ENCODE measurements around the gene DGKD.
A peak's percentile ranks its signal among the peaks of the same experiment; 100 is the strongest.

DGKD gene

DNA sequence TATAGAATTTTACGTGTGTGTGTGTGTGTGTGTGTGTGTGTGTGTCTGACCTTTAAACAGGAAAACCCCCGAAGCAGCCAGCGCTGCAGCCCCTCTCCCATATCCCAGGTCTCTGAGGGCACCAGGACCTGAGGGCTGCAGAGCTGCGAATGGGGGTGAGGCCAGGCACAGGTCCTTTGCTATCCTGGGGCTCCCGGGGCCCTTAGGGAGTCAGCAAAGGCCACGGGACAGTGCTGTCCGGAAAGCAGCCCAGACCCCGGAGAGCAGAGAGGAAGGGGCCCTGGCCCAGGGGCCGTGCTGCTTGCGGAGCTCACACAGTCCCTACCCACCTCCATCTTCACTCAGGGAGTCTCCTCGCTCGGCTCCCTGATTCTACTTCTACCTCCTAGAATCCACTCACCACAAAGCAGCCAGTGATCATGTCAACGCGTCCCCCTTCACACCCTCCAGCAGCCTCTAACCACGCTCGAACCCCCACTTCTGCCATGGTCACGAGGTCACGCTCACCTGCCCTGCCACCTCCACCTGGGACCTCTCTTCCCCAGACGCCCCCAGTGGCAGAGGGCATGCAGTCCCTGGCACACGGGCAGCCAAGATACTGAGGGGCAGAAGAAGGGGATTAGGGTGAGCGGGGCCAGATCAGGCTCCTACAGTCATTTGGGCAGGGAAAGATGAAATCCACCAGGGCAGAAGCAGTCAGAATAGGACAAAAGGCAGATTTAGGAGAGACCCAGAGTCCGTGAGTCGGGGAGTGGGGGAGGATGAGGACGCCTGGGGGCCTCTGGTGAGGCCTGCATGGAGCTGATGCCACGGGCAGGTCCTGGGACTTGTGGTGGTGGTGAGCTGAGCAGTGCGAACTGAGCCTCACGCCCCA is 125.6 kb downstream of the DGKD start:
- Histone ChIP-seq H3K27ac (ENCODE audit: low read length) (no peak overlapping the region), H3K9ac (ENCODE audit: low read length in 2 of 2) (no peak overlapping the region), H3K27me3 (ENCODE audit: control insufficient read depth in 1 of 2, insufficient read depth in 2 of 2, low read length in 2 of 2) (no peaks in the 10 kb centered on the region), H3K4me3 (ENCODE audit: low read length in 2 of 2) (no peak overlapping the region), H3K9me3 (ENCODE audit: control insufficient read depth in 2 of 2, low read length in 2 of 2) (no peaks in the 10 kb centered on the region), H3K4me1 (ENCODE audit: control insufficient read depth, insufficient read depth, low read length) (peaks cover 9% of the 10 kb centered on the region), H3K36me3 (ENCODE audit: control insufficient read depth in 2 of 2, insufficient read depth in 2 of 2, low read length in 2 of 2) (peaks cover 29 to 37% of the 10 kb centered on the region in 2 donors)

DNA sequence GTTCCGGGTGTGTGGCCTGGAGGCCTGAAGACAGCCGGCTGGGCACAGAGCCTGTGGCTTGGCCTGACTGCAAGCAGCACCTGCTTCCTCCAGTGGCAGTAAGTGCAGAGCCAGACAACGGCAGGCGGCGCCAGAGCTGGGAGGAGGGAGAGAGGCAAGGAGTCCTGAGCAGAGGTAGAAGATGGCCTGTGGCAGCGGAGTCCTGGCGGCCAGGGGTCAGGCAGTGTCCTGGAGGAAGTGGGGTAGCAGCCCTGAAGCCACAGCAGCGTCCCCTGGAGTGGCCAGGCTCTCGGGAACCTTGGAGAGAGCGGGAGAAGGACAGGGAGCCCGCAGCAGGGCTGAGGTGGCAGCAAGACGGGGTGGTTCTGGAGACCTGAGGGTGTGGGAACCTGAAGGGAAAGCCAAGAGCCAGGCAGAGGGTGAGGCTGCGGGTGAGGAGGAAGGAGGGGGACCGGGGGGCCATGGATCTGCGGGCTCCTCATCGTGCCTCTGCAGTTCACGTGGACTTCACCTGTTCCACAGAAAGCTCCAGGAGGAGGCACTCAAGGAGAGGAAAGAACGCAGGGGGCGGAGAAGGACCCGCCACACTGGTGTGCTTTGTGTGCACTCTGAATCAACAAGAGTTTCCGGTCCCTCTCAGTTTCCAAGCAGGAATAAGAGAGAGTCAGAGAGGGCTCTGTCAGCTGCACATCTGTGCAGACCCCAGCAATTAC is 126.4 kb downstream of the DGKD start:
- no peak overlapping the region for H3K27ac ChIP-seq (ENCODE audit: low read length)
- H3K27me3 ChIP-seq (ENCODE audit: control insufficient read depth in 1 of 2, insufficient read depth in 2 of 2, low read length in 2 of 2) = no peaks in the 10 kb centered on the region
- H3K4me3 ChIP-seq (ENCODE audit: low read length in 2 of 2) = peak overlapping the region in 1 of 2 donors; percentile 37
- H3K36me3 ChIP-seq (ENCODE audit: control insufficient read depth in 2 of 2, insufficient read depth in 2 of 2, low read length in 2 of 2) = peaks cover 28 to 38% of the 10 kb centered on the region in 2 donors
- H3K4me1 ChIP-seq (ENCODE audit: control insufficient read depth, insufficient read depth, low read length) = peaks cover 9% of the 10 kb centered on the region
- H3K9ac ChIP-seq (ENCODE audit: low read length in 2 of 2) = no peak overlapping the region
- H3K9me3 ChIP-seq (ENCODE audit: control insufficient read depth in 2 of 2, low read length in 2 of 2) = no peaks in the 10 kb centered on the region

DNA sequence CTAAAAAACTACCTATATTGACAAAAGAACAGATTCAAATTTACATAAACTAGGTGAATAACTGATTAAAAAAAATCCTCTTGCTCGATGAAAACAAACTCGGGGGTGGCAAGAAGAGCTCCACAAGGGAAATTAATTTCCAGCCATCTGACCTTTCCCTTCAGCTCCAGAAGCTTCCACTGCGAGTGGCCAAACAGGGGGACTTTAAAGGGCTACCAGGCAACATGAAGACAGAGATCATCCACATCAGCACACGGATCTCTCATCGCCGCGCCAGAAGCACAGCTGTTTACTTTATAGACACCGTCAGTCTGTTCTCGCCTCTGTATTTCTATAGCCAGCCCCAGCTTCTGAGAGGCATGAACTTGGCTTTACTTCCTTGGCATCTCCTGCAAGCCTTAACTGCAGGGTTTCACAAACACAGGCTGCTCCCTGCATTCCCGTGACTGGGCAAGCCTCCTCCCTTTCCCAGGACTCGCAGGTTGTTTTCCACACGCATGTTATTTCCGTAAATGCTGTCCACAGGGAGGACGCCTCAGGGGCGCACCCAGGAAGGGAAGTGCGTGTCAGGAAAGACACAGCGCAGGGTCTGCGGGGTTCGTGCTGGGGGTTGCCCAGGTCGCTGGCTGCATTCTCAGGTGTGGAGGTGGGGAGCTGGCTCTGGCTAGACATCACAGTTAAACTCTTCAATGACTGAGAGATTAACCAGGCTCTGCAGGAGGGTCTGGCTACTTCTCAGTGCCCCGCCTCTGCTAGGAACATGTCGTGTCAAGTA is 127.3 kb downstream of the DGKD start:
- no peaks in the 10 kb centered on the region for H3K9me3 ChIP-seq (ENCODE audit: control insufficient read depth in 2 of 2, low read length in 2 of 2)
- peaks cover 22 to 37% of the 10 kb centered on the region in 2 donors for H3K36me3 ChIP-seq (ENCODE audit: control insufficient read depth in 2 of 2, insufficient read depth in 2 of 2, low read length in 2 of 2)
- H3K4me3 ChIP-seq (ENCODE audit: low read length in 2 of 2) = peak overlapping the region; percentile 37 to 58
- no peak overlapping the region for H3K9ac ChIP-seq (ENCODE audit: low read length in 2 of 2)
- peaks cover 9% of the 10 kb centered on the region for H3K4me1 ChIP-seq (ENCODE audit: control insufficient read depth, insufficient read depth, low read length)
- H3K27ac ChIP-seq (ENCODE audit: low read length) = peak overlapping the region; percentile 46
- H3K27me3 ChIP-seq (ENCODE audit: control insufficient read depth in 1 of 2, insufficient read depth in 2 of 2, low read length in 2 of 2) = no peaks in the 10 kb centered on the region

DNA sequence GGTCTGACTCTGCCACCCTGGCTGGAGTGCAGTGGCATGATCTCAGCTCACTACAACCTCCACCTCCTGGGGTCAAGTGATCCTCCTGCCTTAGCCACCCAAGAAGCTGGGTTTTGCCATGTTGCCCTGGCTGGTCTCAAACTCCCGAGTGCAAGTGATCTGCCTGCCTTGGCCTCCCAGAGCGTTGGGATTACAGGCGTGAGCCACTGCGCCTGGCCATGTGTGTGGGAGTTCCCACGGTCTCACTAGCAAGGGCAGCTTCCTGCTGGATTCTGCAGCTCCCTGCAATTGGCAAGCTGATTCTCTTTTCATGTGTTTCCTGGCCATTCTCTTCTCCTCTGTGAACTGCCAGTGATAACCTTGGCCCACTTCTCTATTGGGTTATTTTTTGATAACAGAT is 128.3 kb downstream of the DGKD start:
- peaks cover 14% of the 10 kb centered on the region for H3K4me1 ChIP-seq (ENCODE audit: control insufficient read depth, insufficient read depth, low read length)
- H3K27me3 ChIP-seq (ENCODE audit: control insufficient read depth in 1 of 2, insufficient read depth in 2 of 2, low read length in 2 of 2) = no peaks in the 10 kb centered on the region
- no peak overlapping the region for H3K4me3 ChIP-seq (ENCODE audit: low read length in 2 of 2)
- H3K27ac ChIP-seq (ENCODE audit: low read length) = no peak overlapping the region
- no peak overlapping the region for H3K9ac ChIP-seq (ENCODE audit: low read length in 2 of 2)
- H3K9me3 ChIP-seq (ENCODE audit: control insufficient read depth in 2 of 2, low read length in 2 of 2) = no peaks in the 10 kb centered on the region
- H3K36me3 ChIP-seq (ENCODE audit: control insufficient read depth in 2 of 2, insufficient read depth in 2 of 2, low read length in 2 of 2) = peaks cover 14 to 35% of the 10 kb centered on the region in 2 donors

DNA sequence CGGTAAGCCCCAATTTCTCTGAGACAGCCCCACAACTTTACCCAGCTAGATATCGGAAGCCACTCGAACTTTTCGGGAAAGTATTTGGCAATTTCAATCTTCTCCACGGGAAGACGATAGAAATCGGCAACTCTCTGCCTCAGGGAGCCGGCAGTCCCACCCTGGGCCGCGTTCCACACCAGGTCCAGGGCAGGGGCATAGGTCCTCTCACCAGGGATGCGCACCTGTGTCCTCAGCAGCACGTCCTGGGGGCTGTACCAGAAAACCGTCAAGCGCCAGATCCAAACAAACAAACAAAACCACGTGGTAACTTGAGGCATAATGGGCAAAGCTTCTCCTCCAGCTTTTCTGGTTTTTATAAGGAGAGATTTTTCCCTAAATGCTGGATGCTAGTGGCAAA is 131.4 kb downstream of the DGKD start:
- Histone ChIP-seq H3K9ac (ENCODE audit: low read length in 2 of 2) (no peak overlapping the region), H3K4me1 (ENCODE audit: control insufficient read depth, insufficient read depth, low read length) (peaks cover 17% of the 10 kb centered on the region), H3K9me3 (ENCODE audit: control insufficient read depth in 2 of 2, low read length in 2 of 2) (no peaks in the 10 kb centered on the region), H3K36me3 (ENCODE audit: control insufficient read depth in 2 of 2, insufficient read depth in 2 of 2, low read length in 2 of 2) (peaks cover 6 to 41% of the 10 kb centered on the region in 2 donors), H3K27me3 (ENCODE audit: control insufficient read depth in 1 of 2, insufficient read depth in 2 of 2, low read length in 2 of 2) (no peaks in the 10 kb centered on the region), H3K4me3 (ENCODE audit: low read length in 2 of 2) (no peak overlapping the region), H3K27ac (ENCODE audit: low read length) (no peak overlapping the region)

DNA sequence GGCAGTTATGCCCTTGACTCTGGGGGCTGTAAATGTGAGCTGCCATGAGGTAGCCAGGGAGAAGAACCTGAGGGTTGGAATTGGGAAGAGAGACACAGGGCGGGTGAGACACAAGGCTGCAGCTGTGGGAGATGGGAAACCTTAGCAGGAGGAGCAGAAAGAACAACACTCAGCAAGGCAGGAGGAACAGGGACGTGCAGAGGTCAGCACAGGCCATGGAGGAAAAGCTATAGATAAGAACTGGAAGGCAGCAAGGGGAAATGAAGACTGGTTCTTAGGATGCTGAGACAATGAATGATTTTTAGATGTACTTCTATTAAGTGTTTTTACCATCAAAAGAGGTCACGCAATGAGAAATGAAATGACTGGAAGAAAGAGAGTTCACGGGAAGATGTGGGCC is 132.1 kb downstream of the DGKD start:
- H3K27ac ChIP-seq (ENCODE audit: low read length) = no peak overlapping the region
- H3K36me3 ChIP-seq (ENCODE audit: control insufficient read depth in 2 of 2, insufficient read depth in 2 of 2, low read length in 2 of 2) = peaks cover 6 to 45% of the 10 kb centered on the region in 2 donors

DNA sequence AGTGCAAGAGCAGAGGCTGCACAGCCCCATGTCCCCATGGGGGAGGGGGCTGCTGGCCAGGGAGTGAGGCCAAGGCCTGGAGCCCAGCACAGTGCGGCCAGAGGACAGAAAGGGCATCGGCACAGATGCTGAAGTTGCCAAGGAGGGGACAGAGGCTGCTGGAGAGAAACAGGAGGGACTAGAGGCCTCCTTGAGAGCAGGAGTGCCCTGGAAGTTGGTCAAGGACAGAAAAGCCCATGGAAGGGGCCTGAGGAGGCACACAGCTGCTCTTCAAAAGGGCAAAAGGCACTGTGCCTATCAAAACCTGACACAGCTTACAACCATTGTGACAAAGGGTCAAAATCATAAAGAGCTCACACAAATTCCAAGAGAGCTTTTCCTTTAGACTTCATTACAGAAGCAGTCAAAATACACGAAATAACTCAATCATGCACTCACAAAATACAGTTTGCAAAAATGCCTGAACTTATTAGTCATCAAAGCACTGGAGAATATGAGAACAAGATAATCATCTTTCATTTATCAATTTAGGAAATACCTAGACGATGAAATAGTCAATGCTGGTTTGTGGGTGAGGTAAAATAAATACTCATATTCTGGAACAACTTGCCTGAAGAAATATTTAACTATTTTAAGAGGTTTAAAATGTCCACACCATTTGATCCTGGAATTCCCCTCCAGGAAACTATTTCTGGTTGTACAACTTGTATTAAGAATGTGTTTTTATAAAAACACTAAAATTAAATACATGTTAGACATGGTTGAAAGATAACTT is 132.7 kb downstream of the DGKD start:
- no peak overlapping the region for H3K4me3 ChIP-seq (ENCODE audit: low read length in 2 of 2)
- no peaks in the 10 kb centered on the region for H3K27me3 ChIP-seq (ENCODE audit: control insufficient read depth in 1 of 2, insufficient read depth in 2 of 2, low read length in 2 of 2)
- H3K27ac ChIP-seq (ENCODE audit: low read length) = no peak overlapping the region
- H3K9ac ChIP-seq (ENCODE audit: low read length in 2 of 2) = no peak overlapping the region
- peaks cover 8% of the 10 kb centered on the region for H3K4me1 ChIP-seq (ENCODE audit: control insufficient read depth, insufficient read depth, low read length)
- H3K36me3 ChIP-seq (ENCODE audit: control insufficient read depth in 2 of 2, insufficient read depth in 2 of 2, low read length in 2 of 2) = peaks cover 13 to 46% of the 10 kb centered on the region in 2 donors
- no peaks in the 10 kb centered on the region for H3K9me3 ChIP-seq (ENCODE audit: control insufficient read depth in 2 of 2, low read length in 2 of 2)

More for the DNA sequence above, 132.1 kb downstream of the DGKD start:
- Histone ChIP-seq H3K4me1 (ENCODE audit: control insufficient read depth, insufficient read depth, low read length) (peaks cover 13% of the 10 kb centered on the region), H3K27me3 (ENCODE audit: control insufficient read depth in 1 of 2, insufficient read depth in 2 of 2, low read length in 2 of 2) (no peaks in the 10 kb centered on the region), H3K9ac (ENCODE audit: low read length in 2 of 2) (no peak overlapping the region), H3K9me3 (ENCODE audit: control insufficient read depth in 2 of 2, low read length in 2 of 2) (no peaks in the 10 kb centered on the region), H3K4me3 (ENCODE audit: low read length in 2 of 2) (no peak overlapping the region)

DNA sequence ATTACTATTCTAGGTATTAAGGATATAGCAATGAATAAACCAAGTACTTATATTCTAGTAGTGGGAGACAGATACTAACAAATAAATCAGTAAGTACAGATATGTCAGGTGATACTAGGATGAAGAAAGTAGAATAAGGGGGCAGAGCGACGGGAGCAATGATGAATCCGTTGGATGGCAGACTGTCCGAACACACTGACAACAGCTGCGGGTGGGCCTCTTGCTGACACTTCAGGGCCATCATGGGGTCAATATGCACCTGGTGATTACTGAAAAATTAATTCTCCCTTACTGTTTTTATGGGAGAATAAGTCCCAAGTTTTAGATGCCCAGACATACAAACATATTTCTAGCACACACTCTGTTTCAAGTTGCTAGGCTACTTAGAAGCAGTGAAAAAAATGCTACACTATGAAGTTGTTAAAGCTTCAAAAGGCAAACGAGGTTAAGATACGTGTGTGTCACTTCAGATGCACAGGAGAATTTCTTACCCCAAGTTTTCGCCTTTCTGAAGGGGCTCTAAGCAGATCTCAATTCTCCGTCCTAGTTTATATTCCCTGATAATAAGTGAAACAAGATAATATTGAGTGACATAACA is 133.6 kb downstream of the DGKD start:
- H3K9me3 ChIP-seq (ENCODE audit: control insufficient read depth in 2 of 2, low read length in 2 of 2) = no peaks in the 10 kb centered on the region
- no peak overlapping the region for H3K9ac ChIP-seq (ENCODE audit: low read length in 2 of 2)
- H3K36me3 ChIP-seq (ENCODE audit: control insufficient read depth in 2 of 2, insufficient read depth in 2 of 2, low read length in 2 of 2) = peaks cover 19 to 51% of the 10 kb centered on the region in 2 donors
- no peak overlapping the region for H3K4me3 ChIP-seq (ENCODE audit: low read length in 2 of 2)
- H3K27me3 ChIP-seq (ENCODE audit: control insufficient read depth in 1 of 2, insufficient read depth in 2 of 2, low read length in 2 of 2) = no peaks in the 10 kb centered on the region
- H3K4me1 ChIP-seq (ENCODE audit: control insufficient read depth, insufficient read depth, low read length) = peaks cover 8% of the 10 kb centered on the region
- no peak overlapping the region for H3K27ac ChIP-seq (ENCODE audit: low read length)

DNA sequence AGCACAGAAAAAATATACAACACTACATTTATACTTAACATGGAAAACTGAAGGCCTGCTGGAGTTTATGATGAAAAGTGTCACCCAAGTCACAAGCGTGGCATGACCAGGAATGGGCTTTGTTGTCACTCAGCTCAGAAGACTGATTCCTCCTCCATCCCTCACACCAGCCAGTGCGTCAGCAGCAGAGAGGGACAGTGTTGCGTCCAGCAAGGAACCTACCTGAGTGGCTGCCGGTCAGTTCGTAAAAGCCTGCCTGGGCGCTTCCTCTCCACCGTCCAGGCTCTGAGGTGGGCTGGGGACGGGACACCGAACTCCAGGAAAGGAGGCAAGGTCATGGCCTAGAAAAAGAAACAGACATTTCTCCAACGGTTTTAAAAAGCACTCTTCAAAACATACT is 134.8 kb downstream of the DGKD start:
- Histone ChIP-seq H3K4me3 (ENCODE audit: low read length in 2 of 2) (no peak overlapping the region), H3K9ac (ENCODE audit: low read length in 2 of 2) (no peak overlapping the region), H3K4me1 (ENCODE audit: control insufficient read depth, insufficient read depth, low read length) (peaks cover 8% of the 10 kb centered on the region), H3K27ac (ENCODE audit: low read length) (no peak overlapping the region), H3K9me3 (ENCODE audit: control insufficient read depth in 2 of 2, low read length in 2 of 2) (no peaks in the 10 kb centered on the region), H3K27me3 (ENCODE audit: control insufficient read depth in 1 of 2, insufficient read depth in 2 of 2, low read length in 2 of 2) (no peaks in the 10 kb centered on the region), H3K36me3 (ENCODE audit: control insufficient read depth in 2 of 2, insufficient read depth in 2 of 2, low read length in 2 of 2) (peaks cover 26 to 48% of the 10 kb centered on the region in 2 donors)

DNA sequence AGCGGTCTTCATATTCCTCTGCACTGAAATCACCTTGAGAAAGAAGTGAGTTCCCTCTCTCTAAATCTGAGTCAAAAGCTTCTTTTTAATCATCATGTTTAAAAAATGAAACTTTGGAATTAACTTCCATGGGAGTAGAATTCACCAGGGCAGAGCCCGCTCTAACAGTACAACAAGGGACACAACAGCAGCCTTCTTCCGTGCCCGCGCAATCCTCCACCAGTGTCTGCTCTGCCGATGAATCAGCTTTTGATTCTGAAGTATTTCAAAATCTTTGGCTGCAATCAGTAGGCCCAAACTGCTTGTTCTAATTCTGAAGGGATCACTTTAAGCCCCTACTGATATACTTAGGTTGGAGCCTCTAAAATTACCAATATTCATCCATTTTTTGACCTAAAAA is 135.4 kb downstream of the DGKD start:
- Histone ChIP-seq H3K36me3 (ENCODE audit: control insufficient read depth in 2 of 2, insufficient read depth in 2 of 2, low read length in 2 of 2) (peaks cover 26 to 48% of the 10 kb centered on the region in 2 donors), H3K9me3 (ENCODE audit: control insufficient read depth in 2 of 2, low read length in 2 of 2) (no peaks in the 10 kb centered on the region), H3K27me3 (ENCODE audit: control insufficient read depth in 1 of 2, insufficient read depth in 2 of 2, low read length in 2 of 2) (no peaks in the 10 kb centered on the region), H3K4me3 (ENCODE audit: low read length in 2 of 2) (no peak overlapping the region), H3K9ac (ENCODE audit: low read length in 2 of 2) (no peak overlapping the region), H3K27ac (ENCODE audit: low read length) (no peak overlapping the region), H3K4me1 (ENCODE audit: control insufficient read depth, insufficient read depth, low read length) (peaks cover 8% of the 10 kb centered on the region)
